ENCODE measurements around the gene GPR61.

The GPR61 gene

GRCh38 chr1:109508001-109508872 is 31.4 kb upstream of the GPR61 start:
- TF ChIP-seq L3MBTL2 (conservative IDR thresholded peaks at IDR 0.05), result no peak
- no peak for TF ChIP-seq TARDBP (IDR thresholded peaks at IDR 0.05)
- no peak for TF ChIP-seq HDGF (IDR thresholded peaks at IDR 0.05; ENCODE audit: borderline replicate concordance)
- no peak for TF ChIP-seq SUZ12 (IDR thresholded peaks at IDR 0.05)
- ChIA-PET POLR2A (interaction anchor here (0.7 to 1.0 kb wide), 2 partner anchors 11 to 14 kb away, joined by 3 to 5 read pairs; partner anchors contain the start of gene CYB561D1), CTCF (interaction anchor here (0.5 to 5.1 kb wide), 5 partner anchors 10 to 24 kb away, joined by 3 to 37 read pairs (median 3); partner anchors contain the start of gene CYB561D1)
- no peak for DNase-seq (ENCODE audit: extremely low spot score)

- POLR2A ChIA-PET, result no interaction called here
- CTCF ChIA-PET, result interaction anchor here (1.1 to 5.1 kb wide), 3 partner anchors 11 to 24 kb away, joined by 3 to 37 read pairs (median 7); no protein-coding TSS in a partner anchor
- DNase-seq (ENCODE audit: extremely low spot score), result no peak
- TF ChIP-seq L3MBTL2 (conservative IDR thresholded peaks at IDR 0.05) (no peak), BHLHE40 (IDR thresholded peaks at IDR 0.05; ENCODE audit: borderline replicate concordance) (no peak), SP1 (IDR thresholded peaks at IDR 0.05) (no peak), FOXA1 (IDR thresholded peaks at IDR 0.05) (no peak), CTBP1 (IDR thresholded peaks at IDR 0.05; ENCODE audit: borderline replicate concordance) (no peak), SUZ12 (IDR thresholded peaks at IDR 0.05) (no peak), TARDBP (IDR thresholded peaks at IDR 0.05) (no peak), NFRKB (IDR thresholded peaks at IDR 0.05) (no peak), FOXK2 (IDR thresholded peaks at IDR 0.05) (no peak), LEF1 (IDR thresholded peaks at IDR 0.05; ENCODE audit: borderline replicate concordance) (no peak)
Observed at GRCh38 chr1:109508873-109509175, 30.8 kb upstream of the GPR61 start.

GRCh38 chr1:109509176-109510134 is 30.2 kb upstream of the GPR61 start, which contains the start of gene AMIGO1:
Gene AMIGO1, minus strand, starts transcription at chr1:109509727. Its CDS starts 815 bp downstream, at chr1:109508912.
- peak; percentile 91 for DNase-seq (ENCODE audit: extremely low spot score)
- POLR2A ChIA-PET, result interaction anchor here (0.6 to 1.4 kb wide), 8 partner anchors 9 to 39 kb away, joined by 3 to 7 read pairs (median 5); partner anchors contain the start of genes ATXN7L2 and GNAI3
- no peak for TF ChIP-seq FOXA1 (IDR thresholded peaks at IDR 0.05)
- no peak for TF ChIP-seq CTBP1 (IDR thresholded peaks at IDR 0.05; ENCODE audit: borderline replicate concordance)
- TF ChIP-seq FOXM1 (IDR thresholded peaks at IDR 0.05; ENCODE audit: borderline replicate concordance), result 0 out of 2 replicates have a peak, but pooled peaks have one; percentile 5
- no peak for TF ChIP-seq BHLHE40 (IDR thresholded peaks at IDR 0.05; ENCODE audit: borderline replicate concordance)
- TF ChIP-seq SUZ12 (IDR thresholded peaks at IDR 0.05), result no peak
- no peak for TF ChIP-seq NFRKB (IDR thresholded peaks at IDR 0.05)
- no peak for TF ChIP-seq ELF4 (IDR thresholded peaks at IDR 0.05)
- TF ChIP-seq HDGF (IDR thresholded peaks at IDR 0.05; ENCODE audit: borderline replicate concordance), result no peak
- peak; percentile 88 for TF ChIP-seq L3MBTL2 (conservative IDR thresholded peaks at IDR 0.05)
- TF ChIP-seq FOXK2 (IDR thresholded peaks at IDR 0.05), result no peak
- 0 out of 2 replicates have a peak, but pooled peaks have one; percentile 37 for TF ChIP-seq ARNT (IDR thresholded peaks at IDR 0.05)
- CTCF ChIA-PET, result interaction anchor here (0.7 to 5.1 kb wide), 6 partner anchors 9 to 51 kb away, joined by 3 to 37 read pairs (median 4); no protein-coding TSS in a partner anchor

GRCh38 chr1:109513110-109513710 is 26.5 kb upstream of the GPR61 start:
- no peak for DNase-seq (ENCODE audit: extremely low spot score)
- TF ChIP-seq L3MBTL2 (conservative IDR thresholded peaks at IDR 0.05) (no peak), FOXA1 (IDR thresholded peaks at IDR 0.05) (no peak), SP1 (IDR thresholded peaks at IDR 0.05) (no peak), FOXK2 (IDR thresholded peaks at IDR 0.05) (no peak), TARDBP (IDR thresholded peaks at IDR 0.05) (no peak), PKNOX1 (IDR thresholded peaks at IDR 0.05) (no peak), CTBP1 (IDR thresholded peaks at IDR 0.05; ENCODE audit: borderline replicate concordance) (no peak), BHLHE40 (IDR thresholded peaks at IDR 0.05; ENCODE audit: borderline replicate concordance) (no peak), SUZ12 (IDR thresholded peaks at IDR 0.05) (no peak), LEF1 (IDR thresholded peaks at IDR 0.05; ENCODE audit: borderline replicate concordance) (no peak), ARNT (IDR thresholded peaks at IDR 0.05) (no peak), NFRKB (IDR thresholded peaks at IDR 0.05) (no peak), HDGF (IDR thresholded peaks at IDR 0.05; ENCODE audit: borderline replicate concordance) (no peak), ZNF384 (IDR thresholded peaks at IDR 0.05) (no peak), FOXM1 (IDR thresholded peaks at IDR 0.05; ENCODE audit: borderline replicate concordance) (no peak), ELF4 (IDR thresholded peaks at IDR 0.05) (no peak)
- CTCF ChIA-PET, result interaction anchor here (1.2 kb wide), 1 partner anchor 19 kb away, joined by 8 read pairs; no protein-coding TSS in a partner anchor
- POLR2A ChIA-PET, result no interaction called here

GRCh38 chr1:109514846-109515245 is 24.8 kb upstream of the GPR61 start:
- TF ChIP-seq FOXK2 (IDR thresholded peaks at IDR 0.05) (no peak), FOXM1 (IDR thresholded peaks at IDR 0.05; ENCODE audit: borderline replicate concordance) (no peak), SUZ12 (IDR thresholded peaks at IDR 0.05) (no peak), ELF4 (IDR thresholded peaks at IDR 0.05) (no peak), L3MBTL2 (conservative IDR thresholded peaks at IDR 0.05) (no peak), PKNOX1 (IDR thresholded peaks at IDR 0.05) (no peak), NFRKB (IDR thresholded peaks at IDR 0.05) (no peak), FOXA1 (IDR thresholded peaks at IDR 0.05) (no peak), BHLHE40 (IDR thresholded peaks at IDR 0.05; ENCODE audit: borderline replicate concordance) (no peak), TARDBP (IDR thresholded peaks at IDR 0.05) (no peak), ARNT (IDR thresholded peaks at IDR 0.05) (no peak), ZNF384 (IDR thresholded peaks at IDR 0.05) (no peak)
- ChIA-PET POLR2A (no interaction called here), CTCF (interaction anchor here (0.6 to 2.8 kb wide), 6 partner anchors 9 to 238 kb away, joined by 3 to 26 read pairs (median 3); no protein-coding TSS in a partner anchor)
- no peak for DNase-seq (ENCODE audit: extremely low spot score)
